Hepatocyte (in vitro differentiated cells): ENCODE data around the gene CMTM7. TPM values are rescaled to one million over a fixed set of nuclear protein-coding genes. Genes with fewer than 3 reads are reported as not detected.

Experiments
- DNase-seq: peaks from one replicate; pipeline ENCODE4 v3.0.0-alpha.2; 2016; ENCODE audit warnings: low spot score
- H2AFZ ChIP-seq: fragments of 200-600 bp; sonication (generic); 2 replicates; pipeline ENCODE4 v1.6.0; 2016; ENCODE audit warnings: antibody characterized with exemption, mild to moderate bottlenecking
- H3K27ac ChIP-seq: fragments of 200-600 bp; sonication (generic); 2 replicates; pipeline ENCODE4 v1.5.1; 2016; ENCODE audit warnings: mild to moderate bottlenecking
- H3K27me3 ChIP-seq: fragments of 200-600 bp; sonication (generic); 2 replicates; pipeline ENCODE4 v1.6.1; 2016
- H3K36me3 ChIP-seq: fragments of 200-600 bp; sonication (generic); replicated peaks from 2 replicates; pipeline ENCODE4 v1.5.1; 2016; ENCODE audit warnings: low read depth; ENCODE audit not compliant: insufficient read depth
- H3K4me1 ChIP-seq: fragments of 200-600 bp; sonication (generic); 2 replicates; pipeline ENCODE4 v1.5.1; 2016; ENCODE audit warnings: mild to moderate bottlenecking, moderate library complexity; ENCODE audit not compliant: insufficient read depth
- H3K4me2 ChIP-seq: fragments of 200-600 bp; sonication (generic); 2 replicates; pipeline ENCODE4 v1.6.0; 2016
- H3K4me3 ChIP-seq: fragments of 200-600 bp; sonication (generic); 2 replicates; pipeline ENCODE4 v1.5.1; 2016; ENCODE audit warnings: mild to moderate bottlenecking
- H3K79me2 ChIP-seq: fragments of 200-600 bp; sonication (generic); 2 replicates; pipeline ENCODE4 v1.6.0; 2017; ENCODE audit warnings: mild to moderate bottlenecking
- H3K9me2 ChIP-seq: fragments of 200-600 bp; sonication (generic); replicated peaks from 2 replicates; pipeline ENCODE4 v1.6.0; 2017; ENCODE audit warnings: mild to moderate bottlenecking; ENCODE audit not compliant: insufficient read depth
- H3K9me3 ChIP-seq: fragments of 200-600 bp; sonication (generic); 2 replicates; pipeline ENCODE4 v1.5.1; 2016; ENCODE audit warnings: low read depth, mild to moderate bottlenecking
- H4K20me1 ChIP-seq: fragments of 200-600 bp; sonication (generic); 2 replicates; pipeline ENCODE4 v1.6.0; 2016; ENCODE audit warnings: mild to moderate bottlenecking; ENCODE audit not compliant: insufficient read depth, poor library complexity, severe bottlenecking
- EZH2 ChIP-seq: fragments of 200-600 bp; sonication (generic); IDR thresholded peaks from 2 replicates; pipeline ENCODE4 v1.6.1; 2016; ENCODE audit warnings: antibody characterized with exemption, mild to moderate bottlenecking, borderline replicate concordance
- EZH2phosphoT487 ChIP-seq: fragments of 200-600 bp; sonication (generic); IDR thresholded peaks from one replicate; pipeline ENCODE4 v1.6.1; 2018; ENCODE audit warnings: antibody characterized with exemption, mild to moderate bottlenecking, low read depth, moderate library complexity; ENCODE audit not compliant: unreplicated experiment, severe bottlenecking
- WGBS: methylation state at CpG from one replicate; pipeline ENCODE4 v1.1.6; 2016; ENCODE audit warnings: low lambda C conversion rate; ENCODE audit errors: missing lambda C conversion rate; 5-methylcytosine and 5-hydroxymethylcytosine counted together
- polyA plus RNA-seq: library from polyadenylated mRNA; unstranded; fragments of >200 nt; fragmentation: Nextera tagmentation; extraction: Ambion mirVana; gene quantifications from 2 replicates; pipeline ENCODE4 v1.2.1, GENCODE V29; 2016
- total RNA-seq: library from RNA; depleted of rRNA; stranded (reverse); fragments of >200 nt; gene quantifications from 2 replicates; pipeline ENCODE4 v1.2.3, GENCODE V29; 2014
- TF ChIP-seq, protein P1 (sequence below): fragments of 200-600 bp; sonication (generic); IDR thresholded peaks from 2 replicates; pipeline ENCODE4 v1.5.1; 2016; ENCODE audit warnings: antibody characterized with exemption, mild to moderate bottlenecking; ENCODE audit not compliant: poor library complexity

Gene CMTM7
- total and polyA plus RNA-seq, 2 experiments from 2014 or later = 6.1 to 63.0 TPM

DNA sequence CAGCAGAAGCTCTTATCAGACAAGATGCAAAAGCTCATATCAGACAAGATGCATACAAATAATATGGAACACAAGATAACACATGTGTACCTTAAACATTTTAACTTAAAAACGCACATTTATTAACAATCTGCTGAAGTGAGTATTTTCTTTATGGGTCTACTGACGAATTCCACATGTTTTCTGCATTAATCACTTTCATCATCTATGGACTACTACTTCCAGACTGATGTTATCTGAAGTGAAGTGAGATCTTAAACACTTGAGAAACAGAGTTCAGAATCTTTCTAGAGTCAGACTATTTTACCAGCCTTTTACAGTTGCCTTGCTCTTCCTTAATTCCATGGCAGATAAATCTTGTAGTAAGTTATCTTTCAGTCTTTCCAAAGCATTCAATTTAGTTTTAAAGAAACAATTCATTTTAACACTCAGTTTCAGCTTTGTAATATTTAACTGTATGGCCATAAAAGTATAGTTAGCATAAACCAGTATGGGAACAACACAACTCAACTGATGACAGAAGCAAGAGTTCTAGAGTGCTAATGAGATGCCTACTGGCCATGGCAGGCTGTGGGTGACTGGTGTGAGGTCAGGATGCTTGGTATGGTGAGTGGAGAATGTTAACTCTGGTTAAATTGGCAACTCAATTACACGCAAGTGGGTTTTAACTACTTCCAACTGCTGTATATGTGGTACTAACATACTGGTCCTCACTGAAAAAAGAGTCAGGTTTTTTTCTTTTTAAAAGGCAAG, 101.2 kb downstream of the CMTM7 start:
- Histone ChIP-seq H3K27ac (no peak overlapping the region), H3K9me3 (no peaks in the 10 kb centered on the region), H3K36me3 (peaks cover 2% of the 10 kb centered on the region), H3K4me2 (peak overlapping the region; percentile 13), H4K20me1 (peaks cover 27% of the 10 kb centered on the region), H3K79me2 (peaks cover 74% of the 10 kb centered on the region), H3K27me3 (no peaks in the 10 kb centered on the region), H3K4me1 (peaks cover 21% of the 10 kb centered on the region), H2AFZ (no peak overlapping the region), H3K4me3 (no peak overlapping the region), H3K9me2 (no peaks in the 10 kb centered on the region)
- TF ChIP-seq EZH2phosphoT487 (no peak), EZH2 (no peak)
- TF ChIP-seq, protein P1, sequence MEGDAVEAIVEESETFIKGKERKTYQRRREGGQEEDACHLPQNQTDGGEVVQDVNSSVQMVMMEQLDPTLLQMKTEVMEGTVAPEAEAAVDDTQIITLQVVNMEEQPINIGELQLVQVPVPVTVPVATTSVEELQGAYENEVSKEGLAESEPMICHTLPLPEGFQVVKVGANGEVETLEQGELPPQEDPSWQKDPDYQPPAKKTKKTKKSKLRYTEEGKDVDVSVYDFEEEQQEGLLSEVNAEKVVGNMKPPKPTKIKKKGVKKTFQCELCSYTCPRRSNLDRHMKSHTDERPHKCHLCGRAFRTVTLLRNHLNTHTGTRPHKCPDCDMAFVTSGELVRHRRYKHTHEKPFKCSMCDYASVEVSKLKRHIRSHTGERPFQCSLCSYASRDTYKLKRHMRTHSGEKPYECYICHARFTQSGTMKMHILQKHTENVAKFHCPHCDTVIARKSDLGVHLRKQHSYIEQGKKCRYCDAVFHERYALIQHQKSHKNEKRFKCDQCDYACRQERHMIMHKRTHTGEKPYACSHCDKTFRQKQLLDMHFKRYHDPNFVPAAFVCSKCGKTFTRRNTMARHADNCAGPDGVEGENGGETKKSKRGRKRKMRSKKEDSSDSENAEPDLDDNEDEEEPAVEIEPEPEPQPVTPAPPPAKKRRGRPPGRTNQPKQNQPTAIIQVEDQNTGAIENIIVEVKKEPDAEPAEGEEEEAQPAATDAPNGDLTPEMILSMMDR = no peak
- DNase-seq = no peak
- WGBS = 53% methylated on average over 3 of the region's 3 CpGs

DNA sequence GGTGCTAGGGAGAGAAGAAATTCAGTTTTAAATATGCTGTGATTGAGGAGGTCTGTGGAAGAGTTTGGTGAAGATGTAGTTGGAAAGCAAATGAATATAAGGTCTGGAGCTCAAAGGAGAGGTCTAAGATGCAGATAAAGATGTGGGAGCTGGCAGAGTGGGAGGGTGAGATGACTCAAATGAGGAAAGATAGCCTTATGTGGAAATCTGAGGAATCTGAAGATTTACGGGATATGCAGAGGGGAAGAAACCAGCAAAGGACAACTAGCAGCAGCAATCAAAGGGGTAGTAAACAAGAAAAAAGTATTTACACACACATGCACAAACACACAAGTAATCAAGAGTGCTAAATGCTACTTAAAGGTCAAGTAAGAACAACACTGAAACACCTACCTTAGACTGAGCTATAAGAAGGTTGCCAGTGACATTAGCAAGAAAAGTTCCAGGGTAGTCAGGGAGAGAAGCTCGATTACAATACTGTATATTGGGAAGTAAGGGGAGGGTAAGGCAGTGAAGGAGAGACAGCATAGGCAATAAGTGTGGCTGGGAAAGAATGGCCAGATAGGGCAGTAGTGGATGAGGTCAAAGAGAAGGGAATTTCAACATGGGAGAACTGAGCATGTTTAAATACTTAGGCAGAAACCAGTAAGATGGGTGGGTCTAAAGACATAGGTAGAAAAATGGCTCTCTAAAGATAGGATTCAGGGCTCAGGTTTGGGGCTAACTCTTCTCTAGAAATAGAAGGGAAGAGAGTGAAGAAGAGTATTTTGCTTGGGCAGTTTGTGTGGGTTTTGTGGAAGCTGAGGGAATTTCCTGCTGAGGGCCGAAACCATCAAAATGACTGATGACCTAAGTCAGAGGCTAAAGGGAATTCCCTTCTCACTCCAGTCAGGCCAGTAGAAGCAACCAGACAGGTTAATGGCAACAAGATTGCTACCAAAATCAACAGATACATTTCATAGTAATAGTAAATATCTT, 102.1 kb downstream of the CMTM7 start:
- WGBS = 75% methylated on average over 3 of the region's 3 CpGs
- no peaks in the 10 kb centered on the region for H3K36me3 ChIP-seq
- peak overlapping the region; percentile 13 for H3K4me2 ChIP-seq
- H3K9me2 ChIP-seq = no peaks in the 10 kb centered on the region
- H3K27me3 ChIP-seq = no peaks in the 10 kb centered on the region
- H3K27ac ChIP-seq = peak overlapping the region; percentile 2
- H3K79me2 ChIP-seq = peaks cover 83% of the 10 kb centered on the region
- peaks cover 21% of the 10 kb centered on the region for H3K4me1 ChIP-seq
- TF ChIP-seq EZH2 (no peak), EZH2phosphoT487 (no peak)
- H3K9me3 ChIP-seq = no peaks in the 10 kb centered on the region
- no peak overlapping the region for H3K4me3 ChIP-seq
- H4K20me1 ChIP-seq = peaks cover 27% of the 10 kb centered on the region
- no peak for DNase-seq
- H2AFZ ChIP-seq = no peak overlapping the region

DNA sequence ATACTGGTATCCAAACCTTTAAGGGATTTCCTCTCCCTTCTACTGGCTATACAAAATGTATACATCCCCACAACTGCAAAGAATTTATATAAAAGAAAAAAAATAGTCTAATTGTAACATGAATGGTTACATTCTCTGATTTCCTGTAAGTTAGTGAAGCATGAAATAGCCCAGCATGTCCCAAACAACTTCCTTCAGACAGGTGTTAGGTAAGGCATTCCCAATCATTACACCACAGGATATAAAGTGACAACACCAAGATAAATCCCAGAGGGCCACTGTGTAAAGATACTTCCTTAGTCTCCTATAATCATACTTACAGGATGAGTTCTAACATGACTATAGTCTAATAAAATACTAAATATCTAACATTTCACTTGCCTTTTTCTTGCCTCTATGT, 103.4 kb downstream of the CMTM7 start:
- H3K27me3 ChIP-seq = no peaks in the 10 kb centered on the region
- no peak overlapping the region for H3K4me3 ChIP-seq
- peaks cover 27% of the 10 kb centered on the region for H4K20me1 ChIP-seq
- no peak overlapping the region for H2AFZ ChIP-seq
- peaks cover 27% of the 10 kb centered on the region for H3K4me1 ChIP-seq
- no peaks in the 10 kb centered on the region for H3K9me2 ChIP-seq
- H3K79me2 ChIP-seq = peaks cover 90% of the 10 kb centered on the region
- TF ChIP-seq EZH2 (no peak), EZH2phosphoT487 (no peak)
- TF ChIP-seq, protein P1 = no peak
- no peak for DNase-seq
- H3K36me3 ChIP-seq = no peaks in the 10 kb centered on the region
- H3K27ac ChIP-seq = peak overlapping the region; percentile 7
- no peak overlapping the region for H3K4me2 ChIP-seq
- H3K9me3 ChIP-seq = no peaks in the 10 kb centered on the region

DNA sequence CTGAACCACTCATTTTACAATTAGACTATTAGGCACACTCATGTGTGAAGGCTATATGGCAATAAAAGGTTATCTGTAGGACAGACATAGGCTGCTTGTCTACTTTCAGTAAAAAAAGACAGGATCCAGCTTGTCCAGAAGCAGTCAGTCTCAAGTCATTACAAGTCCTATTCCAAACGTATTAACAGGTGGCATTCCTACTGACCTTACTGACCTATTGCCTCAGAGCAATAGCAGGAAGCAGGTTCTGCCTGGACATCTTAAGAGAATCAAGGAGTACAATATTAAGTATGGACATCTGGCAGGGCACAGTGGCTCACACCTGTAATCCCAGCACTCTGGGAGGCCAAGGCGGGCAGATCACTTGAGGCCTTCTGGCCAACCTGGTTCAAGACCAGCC, 104.0 kb downstream of the CMTM7 start:
- DNase-seq = no peak
- Histone ChIP-seq H4K20me1 (peaks cover 27% of the 10 kb centered on the region), H3K79me2 (peaks cover 95% of the 10 kb centered on the region), H3K9me2 (no peaks in the 10 kb centered on the region), H3K27ac (peak overlapping the region; percentile 7), H3K27me3 (no peaks in the 10 kb centered on the region), H3K4me2 (no peak overlapping the region), H2AFZ (no peak overlapping the region), H3K4me3 (no peak overlapping the region), H3K36me3 (no peaks in the 10 kb centered on the region), H3K4me1 (peaks cover 27% of the 10 kb centered on the region), H3K9me3 (no peaks in the 10 kb centered on the region)
- 80% methylated on average over 2 of the region's 2 CpGs for WGBS
- TF ChIP-seq, protein P1 = no peak
- TF ChIP-seq EZH2 (no peak), EZH2phosphoT487 (no peak)
